Panc1 (cell line): ENCODE data around the gene PRKCA. TPM values are rescaled to one million over a fixed set of nuclear protein-coding genes. Genes with fewer than 3 reads are reported as not detected.

Experiments used
- ATAC-seq: fragments of 200-7000 bp; cut with Tn5 transposase; 2 replicates; pipeline ENCODE4 v1.9.1; 2020; ENCODE audit warnings: mild to moderate bottlenecking, moderate library complexity
- BruUV-seq: library from RNA; stranded (reverse); fragments of 400-500 nt; replicated peaks from 2 replicates; lab custom pipeline; 2021; lab: Mats Ljungman, UMichigan
- CTCF ChIA-PET: fragments of 300-600 bp; sonication (Branson Sonifier 250); formaldehyde crosslinking; loops from one replicate; lab custom pipeline; 2022; ENCODE audit warnings: antibody characterized with exemption; lab: Charles Lee
- POLR2A ChIA-PET: fragments of 300-600 bp; sonication (Branson Sonifier 250); formaldehyde crosslinking; loops from one replicate; lab custom pipeline; 2022; ENCODE audit warnings: antibody characterized with exemption; lab: Charles Lee
- DNase-seq: peaks from one replicate; pipeline ENCODE4 v3.0.0-alpha.2; 2010; ENCODE audit warnings: low read depth, low spot score
- H3K27ac ChIP-seq: 2 replicates; pipeline ENCODE4 v1.5.1; 2011; ENCODE audit warnings: mild to moderate bottlenecking, low read length, inconsistent platforms
- H3K27me3 ChIP-seq: fragments of 200-500 bp; sonication (Bioruptor generic); 2 replicates; pipeline ENCODE4 v1.6.0; 2014; ENCODE audit warnings: low read length, inconsistent platforms; ENCODE audit not compliant: control insufficient read depth, insufficient read depth
- H3K36me3 ChIP-seq: fragments of 200-500 bp; sonication (Bioruptor generic); 2 replicates; pipeline ENCODE4 v1.5.1; 2014; ENCODE audit warnings: inconsistent platforms, mild to moderate bottlenecking, low read length, moderate library complexity; ENCODE audit not compliant: control insufficient read depth, insufficient read depth
- H3K4me1 ChIP-seq: 2 replicates; pipeline ENCODE4 v1.5.1; 2011; ENCODE audit warnings: inconsistent platforms, mild to moderate bottlenecking, low read length, moderate library complexity; ENCODE audit not compliant: control insufficient read depth, insufficient read depth
- H3K4me3 ChIP-seq, 2 experiments: 2 replicates each; pipeline ENCODE4 v1.5.1; 2011 to 2012; ENCODE audit warnings: low read depth in 2 of 2, low read length in 2 of 2, mild to moderate bottlenecking in 2 of 2, inconsistent platforms in 1 of 2, moderate library complexity in 1 of 2
- H3K9me3 ChIP-seq: fragments of 200-500 bp; sonication (Bioruptor generic); 2 replicates; pipeline ENCODE4 v1.5.1; 2014; ENCODE audit warnings: low read depth, mild to moderate bottlenecking, inconsistent platforms, low read length, moderate library complexity; ENCODE audit not compliant: control insufficient read depth, insufficient read depth
- CTCF ChIP-seq: fragments of 450-650 bp; IDR thresholded peaks from 2 replicates; pipeline ENCODE4 v1.5.1; 2017; ENCODE audit warnings: mild to moderate bottlenecking
- POLR2AphosphoS5 ChIP-seq: IDR thresholded peaks from 2 replicates; pipeline ENCODE4 v1.6.1; 2012; ENCODE audit warnings: mild to moderate bottlenecking, low read depth, low read length, moderate library complexity
- SIN3A ChIP-seq: IDR thresholded peaks from 2 replicates; pipeline ENCODE4 v1.6.1; 2012; ENCODE audit warnings: low read depth, mild to moderate bottlenecking, low read length, moderate library complexity, borderline replicate concordance; ENCODE audit not compliant: insufficient read depth
- TCF7L2 ChIP-seq: IDR thresholded peaks from 2 replicates; pipeline ENCODE4 v1.6.1; 2011; ENCODE audit warnings: mild to moderate bottlenecking, low read depth, low read length, inconsistent platforms
- in situ Hi-C: cut with HindIII; loops from 2 replicates; pipeline ENCODE4 v1.10.0; 2016; ENCODE audit warnings: low sequenced_read_pairs, low pct_unique_long_range_greater_than_20kb
- intact Hi-C: fragments of 100-400 bp; cut with micrococcal nuclease; formaldehyde crosslinking; loops from one replicate; pipeline ENCODE4 v1.10.0; 2022; ENCODE audit not compliant: unreplicated experiment
- total RNA-seq: library from RNA; stranded (reverse); gene quantifications from one replicate; pipeline ENCODE4 v1.2.1, GENCODE V29; 2021; ENCODE audit not compliant: unreplicated experiment
- TF ChIP-seq, protein P1 (sequence below), 2 experiments: IDR thresholded peaks; 2 replicates each; pipeline ENCODE4 v1.6.1; 2011 to 2012; ENCODE audit warnings: low read depth in 2 of 2, control low read depth in 1 of 2, low read length in 1 of 2, mild to moderate bottlenecking in 1 of 2, moderate library complexity in 1 of 2; ENCODE audit not compliant: insufficient read depth in 1 of 2

The PRKCA gene
- total RNA-seq, 1 experiment from 2014 or later, result 53.0 TPM

DNA sequence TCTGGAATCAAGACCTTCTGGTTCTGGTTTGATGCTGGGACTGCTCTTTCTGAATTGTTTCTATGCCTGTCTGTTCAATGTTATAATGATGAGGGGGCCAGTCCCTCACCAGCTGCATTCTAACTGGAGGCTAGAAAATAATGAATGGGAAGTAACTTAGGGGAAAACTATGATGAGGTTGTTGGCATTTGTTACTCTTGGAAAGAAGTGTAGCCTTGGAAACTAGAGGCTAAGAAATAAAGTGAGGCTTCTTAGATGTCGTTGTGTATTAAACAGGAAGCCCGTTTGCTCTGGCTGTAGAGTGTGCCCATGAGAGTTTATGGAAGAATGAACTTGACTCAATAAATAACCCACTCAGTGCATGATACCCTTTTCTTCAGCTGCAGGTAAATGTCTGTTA lies 140.8 kb downstream of the PRKCA start:
- H3K27me3 ChIP-seq, result no peaks in the 10 kb centered on the region
- H3K4me1 ChIP-seq, result peaks cover 7% of the 10 kb centered on the region
- in situ Hi-C loops, result no loop called here
- ChIA-PET CTCF (no interaction called here), POLR2A (no interaction called here)
- ATAC-seq, result no peak
- H3K9me3 ChIP-seq, result no peaks in the 10 kb centered on the region
- TF ChIP-seq CTCF (no peak), TCF7L2 (no peak)
- H3K4me3 ChIP-seq, result no peak overlapping the region
- no TSS peak for BruUV-seq
- no peak for DNase-seq
- no peaks in the 10 kb centered on the region for H3K36me3 ChIP-seq
- no peak overlapping the region for H3K27ac ChIP-seq
- intact Hi-C loops, result no loop called here

DNA sequence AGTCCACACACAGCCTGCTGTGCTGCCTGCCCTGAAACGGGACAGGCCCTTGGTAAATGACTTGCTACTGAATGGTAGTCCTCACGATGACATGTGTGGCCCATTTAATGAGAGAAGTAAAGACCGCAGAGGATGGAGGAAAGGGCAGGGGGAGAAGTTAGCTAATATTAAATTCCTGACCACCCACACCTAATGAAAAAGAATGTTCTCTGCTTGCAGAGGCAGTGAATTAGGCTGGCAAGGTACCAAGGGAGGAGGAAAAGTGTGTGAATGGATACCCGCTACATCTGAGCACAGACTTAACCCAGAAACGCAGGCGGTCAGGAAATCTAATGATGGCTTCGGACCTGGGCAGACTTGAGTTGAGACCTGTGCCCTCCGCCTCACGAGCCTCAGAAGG lies 141.2 kb downstream of the PRKCA start:
- CTCF ChIA-PET, result no interaction called here

More for the DNA sequence above, 141.2 kb downstream of the PRKCA start:
- TF ChIP-seq CTCF (no peak), POLR2AphosphoS5 (no peak), SIN3A (no peak), TCF7L2 (no peak)
- TF ChIP-seq, protein P1, sequence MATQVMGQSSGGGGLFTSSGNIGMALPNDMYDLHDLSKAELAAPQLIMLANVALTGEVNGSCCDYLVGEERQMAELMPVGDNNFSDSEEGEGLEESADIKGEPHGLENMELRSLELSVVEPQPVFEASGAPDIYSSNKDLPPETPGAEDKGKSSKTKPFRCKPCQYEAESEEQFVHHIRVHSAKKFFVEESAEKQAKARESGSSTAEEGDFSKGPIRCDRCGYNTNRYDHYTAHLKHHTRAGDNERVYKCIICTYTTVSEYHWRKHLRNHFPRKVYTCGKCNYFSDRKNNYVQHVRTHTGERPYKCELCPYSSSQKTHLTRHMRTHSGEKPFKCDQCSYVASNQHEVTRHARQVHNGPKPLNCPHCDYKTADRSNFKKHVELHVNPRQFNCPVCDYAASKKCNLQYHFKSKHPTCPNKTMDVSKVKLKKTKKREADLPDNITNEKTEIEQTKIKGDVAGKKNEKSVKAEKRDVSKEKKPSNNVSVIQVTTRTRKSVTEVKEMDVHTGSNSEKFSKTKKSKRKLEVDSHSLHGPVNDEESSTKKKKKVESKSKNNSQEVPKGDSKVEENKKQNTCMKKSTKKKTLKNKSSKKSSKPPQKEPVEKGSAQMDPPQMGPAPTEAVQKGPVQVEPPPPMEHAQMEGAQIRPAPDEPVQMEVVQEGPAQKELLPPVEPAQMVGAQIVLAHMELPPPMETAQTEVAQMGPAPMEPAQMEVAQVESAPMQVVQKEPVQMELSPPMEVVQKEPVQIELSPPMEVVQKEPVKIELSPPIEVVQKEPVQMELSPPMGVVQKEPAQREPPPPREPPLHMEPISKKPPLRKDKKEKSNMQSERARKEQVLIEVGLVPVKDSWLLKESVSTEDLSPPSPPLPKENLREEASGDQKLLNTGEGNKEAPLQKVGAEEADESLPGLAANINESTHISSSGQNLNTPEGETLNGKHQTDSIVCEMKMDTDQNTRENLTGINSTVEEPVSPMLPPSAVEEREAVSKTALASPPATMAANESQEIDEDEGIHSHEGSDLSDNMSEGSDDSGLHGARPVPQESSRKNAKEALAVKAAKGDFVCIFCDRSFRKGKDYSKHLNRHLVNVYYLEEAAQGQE (IDR thresholded peaks at IDR 0.05; ENCODE audit: insufficient read depth in 1 of 2, low read depth in 2 of 2, low read length in 1 of 2), result no peak
- no TSS peak for BruUV-seq
- no peaks in the 10 kb centered on the region for H3K9me3 ChIP-seq
- ATAC-seq (no peak), DNase-seq (no peak)
- no peak overlapping the region for H3K27ac ChIP-seq
- in situ Hi-C loops, result no loop called here
- H3K27me3 ChIP-seq, result no peaks in the 10 kb centered on the region
- POLR2A ChIA-PET, result no interaction called here
- no peak overlapping the region for H3K4me3 ChIP-seq
- intact Hi-C loops, result no loop called here
- H3K36me3 ChIP-seq, result no peaks in the 10 kb centered on the region
- peaks cover 11% of the 10 kb centered on the region for H3K4me1 ChIP-seq
